HL-60 (cell line): ENCODE data around the gene GGACT.
A peak's percentile ranks its signal among the peaks of the same experiment; 100 is the strongest.

Experiments
- CTCF ChIP-seq: IDR thresholded peaks from one replicate; pipeline ENCODE4 v1.5.1; 2011; ENCODE audit warnings: low read length, control low read depth, inconsistent platforms; ENCODE audit not compliant: insufficient read depth
- POLR2AphosphoS5 ChIP-seq: IDR thresholded peaks from 2 replicates; pipeline ENCODE4 v1.6.1; 2012; ENCODE audit warnings: low read depth
- SPI1 ChIP-seq: IDR thresholded peaks from 2 replicates; pipeline ENCODE4 v1.6.1; 2012; ENCODE audit warnings: low read depth, mild to moderate bottlenecking, borderline replicate concordance

- TF ChIP-seq CTCF: no peak
- no peak for TF ChIP-seq POLR2AphosphoS5
- peak; percentile 71; the same call in 1 of the 2 replicates for TF ChIP-seq SPI1
Observed at GRCh38 chr13:100610391-100611347, 22.1 kb upstream of the GGACT start.
